Right lobe of liver (tissue), 6 donors: ENCODE results near the gene MYO18A. TPM values are rescaled to one million over a fixed set of nuclear protein-coding genes. Genes with fewer than 3 reads are reported as not detected.

ENCODE experiments used
- ATAC-seq, 4 donors: fragments of 200-7000 bp; cut with Tn5 transposase; one replicate each; pipeline ENCODE4 v1.9.1; 2020; ENCODE audit warnings: mild to moderate bottlenecking in 4 of 4, moderate library complexity in 4 of 4
- DNase-seq, 3 donors: peaks; one replicate each; pipeline ENCODE4 v3.0.0-alpha.2; 2020
- H3K27ac ChIP-seq, 3 donors: fragments of 200-600 bp; one replicate each; pipeline ENCODE4 v1.8.0; 2022
- H3K27me3 ChIP-seq, 2 donors: fragments of 200-600 bp; one replicate each; pipeline ENCODE4 v1.8.0; 2022
- H3K36me3 ChIP-seq, 4 donors: fragments of 200-600 bp; sonication (generic) in 1 of 4; one replicate each; pipeline versions ENCODE4 v1.5.1 to v1.8.0; 2017 to 2022; ENCODE audit warnings: control low read depth in 1 of 4
- H3K4me1 ChIP-seq, 4 donors: fragments of 200-600 bp; sonication (generic) in 1 of 4; one replicate each; pipeline versions ENCODE4 v1.5.1 to v1.8.0; 2017 to 2022; ENCODE audit warnings: control low read depth in 1 of 4
- H3K4me3 ChIP-seq, 3 donors: fragments of 200-600 bp; one replicate each; pipeline ENCODE4 v1.8.0; 2022
- H3K9me3 ChIP-seq, 4 donors: fragments of 200-600 bp; sonication (generic) in 1 of 4; one replicate each; pipeline versions ENCODE4 v1.5.1 to v1.8.0; 2017 to 2022; ENCODE audit warnings: control low read depth in 1 of 4
- CTCF ChIP-seq, 4 donors: fragments of 200-600 bp in 3 of 4; fragments of 450-650 bp in 1 of 4; IDR thresholded peaks; one replicate each; pipeline versions ENCODE4 v1.5.1 to v1.8.0; 2016 to 2022; ENCODE audit warnings: antibody characterized with exemption in 4 of 4, mild to moderate bottlenecking in 2 of 4
- POLR2A ChIP-seq: fragments of 450-650 bp; IDR thresholded peaks from one replicate; pipeline ENCODE4 v1.6.1; 2017; ENCODE audit warnings: antibody characterized with exemption, mild to moderate bottlenecking
- WGBS: methylation state at CpG from one replicate; pipeline ENCODE4 v1.1.6; 2018; ENCODE audit warnings: low coverage, low lambda C conversion rate; ENCODE audit not compliant: insufficient coverage; ENCODE audit errors: missing lambda C conversion rate; 5-methylcytosine and 5-hydroxymethylcytosine counted together
- intact Hi-C, 2 donors: fragments of 100-400 bp; cut with DNase I; formaldehyde crosslinking; loops; one replicate each; pipeline versions ENCODE4 v1.11.2 to v1.14.1; 2022
- total RNA-seq, 6 experiments: library from RNA; depleted of rRNA in 2 of 6; stranded (reverse); fragments of >200 nt in 2 of 6; fragmentation: NEBNext Ultra II Directional in 3 of 6; extraction: Animal tissue kit (Norgen Biotek cat#: 25700) in 3 of 6; gene quantifications; one replicate each; pipeline versions ENCODE4 v1.1.0 to v1.2.4, GENCODE V29; 2016 to 2023
- donor health status: DM: no; HTN: yes; CAD: no.
- donor health status: DM: no; HTN: no; CAD: no.
- donor health status: DM: no; HTN: no; CAD: no.
- donor health status: DM: no; HTN: yes; CAD: no.
- donor health status: DM: no; HTN: yes; CAD: no.

MYO18A gene
- total RNA-seq, 6 experiments from 2014 or later, result 50.1 to 98.2 (median 81.8) TPM

GRCh38 chr17:29102741-29103181 lies 77.4 kb downstream of the MYO18A start:
- H3K27me3 ChIP-seq, result no peaks in the 10 kb centered on the region
- WGBS, result 67% methylated on average over 1 of the region's 11 CpGs
- H3K36me3 ChIP-seq, result peaks cover 6 to 88% (median 33%) of the 10 kb centered on the region in 4 donors
- no peak for ATAC-seq
- no peak overlapping the region for H3K4me3 ChIP-seq
- H3K27ac ChIP-seq, result no peak overlapping the region
- H3K9me3 ChIP-seq, result no peaks in the 10 kb centered on the region
- no peak for TF ChIP-seq POLR2A
- TF ChIP-seq CTCF (IDR thresholded peaks at IDR 0.05), result no peak
- intact Hi-C loops, result no loop called here
- H3K4me1 ChIP-seq, result peaks cover 0 to 7% (median 5%) of the 10 kb centered on the region in 4 donors
- no peak for DNase-seq

GRCh38 chr17:29102046-29102445 lies 78.2 kb downstream of the MYO18A start:
- no peaks in the 10 kb centered on the region for H3K27me3 ChIP-seq
- intact Hi-C loops, result no loop called here
- peaks cover 0 to under 1% (median under 1%) of the 10 kb centered on the region in 4 donors for H3K4me1 ChIP-seq
- H3K36me3 ChIP-seq, result peaks cover 11 to 95% (median 39%) of the 10 kb centered on the region in 4 donors
- H3K4me3 ChIP-seq, result no peak overlapping the region
- TF ChIP-seq POLR2A (no peak), CTCF (IDR thresholded peaks at IDR 0.05) (no peak)
- no peaks in the 10 kb centered on the region for H3K9me3 ChIP-seq
- ATAC-seq (no peak), DNase-seq (no peak)
- no CpG with 5 or more reads among the region's 3 CpGs for WGBS
- H3K27ac ChIP-seq, result no peak overlapping the region

- H3K27ac ChIP-seq, result no peak overlapping the region
- H3K36me3 ChIP-seq, result peaks cover 6 to 95% (median 41%) of the 10 kb centered on the region in 4 donors
- TF ChIP-seq CTCF (IDR thresholded peaks at IDR 0.05) (no peak), POLR2A (no peak)
- no peaks in the 10 kb centered on the region for H3K4me1 ChIP-seq
- ATAC-seq (no peak), DNase-seq (no peak)
- intact Hi-C loops, result no loop called here
- no peaks in the 10 kb centered on the region for H3K9me3 ChIP-seq
- H3K4me3 ChIP-seq, result no peak overlapping the region
- WGBS, result 94% methylated on average over 8 of the region's 8 CpGs
- no peaks in the 10 kb centered on the region for H3K27me3 ChIP-seq
Measured at GRCh38 chr17:29100296-29100695, 79.9 kb downstream of the MYO18A start.

GRCh38 chr17:29099527-29099926 lies 80.7 kb downstream of the MYO18A start:
- no peaks in the 10 kb centered on the region for H3K27me3 ChIP-seq
- TF ChIP-seq CTCF (IDR thresholded peaks at IDR 0.05), result no peak
- no peak for TF ChIP-seq POLR2A
- ATAC-seq, result no peak
- no peaks in the 10 kb centered on the region for H3K9me3 ChIP-seq
- H3K4me3 ChIP-seq, result no peak overlapping the region
- no peak overlapping the region for H3K27ac ChIP-seq
- no peaks in the 10 kb centered on the region for H3K4me1 ChIP-seq
- DNase-seq, result no peak
- intact Hi-C loops, result no loop called here
- H3K36me3 ChIP-seq, result peaks cover 8 to 99% (median 44%) of the 10 kb centered on the region in 4 donors
- 100% methylated on average over 4 of the region's 5 CpGs for WGBS

GRCh38 chr17:29096094-29096493 lies 84.1 kb downstream of the MYO18A start:
- DNase-seq, result no peak
- intact Hi-C loops, result no loop called here
- TF ChIP-seq CTCF (IDR thresholded peaks at IDR 0.05) (no peak), POLR2A (no peak)
- Histone ChIP-seq H3K27ac (no peak overlapping the region), H3K4me1 (no peaks in the 10 kb centered on the region), H3K4me3 (no peak overlapping the region), H3K27me3 (no peaks in the 10 kb centered on the region), H3K9me3 (no peaks in the 10 kb centered on the region), H3K36me3 (peaks cover 26 to 98% (median 55%) of the 10 kb centered on the region in 4 donors)
- no peak for ATAC-seq
- 74% methylated on average over 4 of the region's 6 CpGs for WGBS
